Measurements from ENCODE around the gene CPEB3. TPM values are rescaled to one million over a fixed set of nuclear protein-coding genes. Genes with fewer than 3 reads are reported as not detected.

Gene CPEB3
- polyA plus RNA-seq, 2 donors, result 1.9 to 2.3 TPM

- no peaks in the 10 kb centered on the region for H3K9me3 ChIP-seq (ENCODE audit: control insufficient read depth in 2 of 2, insufficient read depth in 1 of 2, low read depth in 1 of 2, low read length in 1 of 2)
- H3K4me1 ChIP-seq (ENCODE audit: control insufficient read depth in 2 of 2, insufficient read depth in 2 of 2, low read length in 1 of 2), result no peaks in the 10 kb centered on the region
- no peak overlapping the region for H3K4me3 ChIP-seq (ENCODE audit: low read depth in 1 of 2, low read length in 2 of 2)
- 91 to 94% methylated on average over 2 of the region's 2 CpGs for WGBS, 2 donors
- H3K36me3 ChIP-seq (ENCODE audit: control insufficient read depth in 2 of 2, insufficient read depth in 2 of 2, low read length in 1 of 2), result no peaks in the 10 kb centered on the region
- H3K27ac ChIP-seq (ENCODE audit: low read depth in 2 of 2, low read length in 1 of 2), result no peak overlapping the region
- no peaks in the 10 kb centered on the region for H3K27me3 ChIP-seq (ENCODE audit: control insufficient read depth in 1 of 2, insufficient read depth in 2 of 2, low read length in 2 of 2)
These were observed 103.8 kb downstream of the CPEB3 start for GRCh38 chr10:92187101-92187500.

- no peak overlapping the region for H3K27ac ChIP-seq (ENCODE audit: low read depth in 2 of 2, low read length in 1 of 2)
- H3K27me3 ChIP-seq (ENCODE audit: control insufficient read depth in 1 of 2, insufficient read depth in 2 of 2, low read length in 2 of 2), result no peaks in the 10 kb centered on the region
- no peaks in the 10 kb centered on the region for H3K36me3 ChIP-seq (ENCODE audit: control insufficient read depth in 2 of 2, insufficient read depth in 2 of 2, low read length in 1 of 2)
- H3K9me3 ChIP-seq (ENCODE audit: control insufficient read depth in 2 of 2, insufficient read depth in 1 of 2, low read depth in 1 of 2, low read length in 1 of 2), result no peaks in the 10 kb centered on the region
- 70 to 95% methylated on average over 3 of the region's 3 CpGs for WGBS, 2 donors
- H3K4me3 ChIP-seq (ENCODE audit: low read depth in 1 of 2, low read length in 2 of 2), result no peak overlapping the region
- no peaks in the 10 kb centered on the region for H3K4me1 ChIP-seq (ENCODE audit: control insufficient read depth in 2 of 2, insufficient read depth in 2 of 2, low read length in 1 of 2)
These were observed 105.9 kb downstream of the CPEB3 start for GRCh38 chr10:92184977-92185376.

GRCh38 chr10:92183199-92183598 is 107.7 kb downstream of the CPEB3 start:
- H3K36me3 ChIP-seq (ENCODE audit: control insufficient read depth in 2 of 2, insufficient read depth in 2 of 2, low read length in 1 of 2), result no peaks in the 10 kb centered on the region
- no peak overlapping the region for H3K4me3 ChIP-seq (ENCODE audit: low read depth in 1 of 2, low read length in 2 of 2)
- 92 to 95% methylated on average over 4 of the region's 4 CpGs for WGBS, 2 donors
- no peak overlapping the region for H3K27ac ChIP-seq (ENCODE audit: low read depth in 2 of 2, low read length in 1 of 2)
- H3K27me3 ChIP-seq (ENCODE audit: control insufficient read depth in 1 of 2, insufficient read depth in 2 of 2, low read length in 2 of 2), result no peaks in the 10 kb centered on the region
- H3K9me3 ChIP-seq (ENCODE audit: control insufficient read depth in 2 of 2, insufficient read depth in 1 of 2, low read depth in 1 of 2, low read length in 1 of 2), result no peaks in the 10 kb centered on the region
- H3K4me1 ChIP-seq (ENCODE audit: control insufficient read depth in 2 of 2, insufficient read depth in 2 of 2, low read length in 1 of 2), result no peaks in the 10 kb centered on the region

- H3K27me3 ChIP-seq (ENCODE audit: control insufficient read depth in 1 of 2, insufficient read depth in 2 of 2, low read length in 2 of 2), result no peaks in the 10 kb centered on the region
- no peaks in the 10 kb centered on the region for H3K36me3 ChIP-seq (ENCODE audit: control insufficient read depth in 2 of 2, insufficient read depth in 2 of 2, low read length in 1 of 2)
- no peak overlapping the region for H3K27ac ChIP-seq (ENCODE audit: low read depth in 2 of 2, low read length in 1 of 2)
- WGBS, 2 donors, result 34 to 42% methylated on average over 2 of the region's 2 CpGs
- H3K9me3 ChIP-seq (ENCODE audit: control insufficient read depth in 2 of 2, insufficient read depth in 1 of 2, low read depth in 1 of 2, low read length in 1 of 2), result no peaks in the 10 kb centered on the region
- H3K4me3 ChIP-seq (ENCODE audit: low read depth in 1 of 2, low read length in 2 of 2), result no peak overlapping the region
- no peaks in the 10 kb centered on the region for H3K4me1 ChIP-seq (ENCODE audit: control insufficient read depth in 2 of 2, insufficient read depth in 2 of 2, low read length in 1 of 2)
These were observed 109.3 kb downstream of the CPEB3 start for GRCh38 chr10:92181575-92181974.

- H3K27me3 ChIP-seq (ENCODE audit: control insufficient read depth in 1 of 2, insufficient read depth in 2 of 2, low read length in 2 of 2), result no peaks in the 10 kb centered on the region
- no peak overlapping the region for H3K27ac ChIP-seq (ENCODE audit: low read depth in 2 of 2, low read length in 1 of 2)
- no peaks in the 10 kb centered on the region for H3K36me3 ChIP-seq (ENCODE audit: control insufficient read depth in 2 of 2, insufficient read depth in 2 of 2, low read length in 1 of 2)
- no peaks in the 10 kb centered on the region for H3K9me3 ChIP-seq (ENCODE audit: control insufficient read depth in 2 of 2, insufficient read depth in 1 of 2, low read depth in 1 of 2, low read length in 1 of 2)
- no peaks in the 10 kb centered on the region for H3K4me1 ChIP-seq (ENCODE audit: control insufficient read depth in 2 of 2, insufficient read depth in 2 of 2, low read length in 1 of 2)
- 55 to 74% methylated on average over 1 of the region's 1 CpG for WGBS, 2 donors
- H3K4me3 ChIP-seq (ENCODE audit: low read depth in 1 of 2, low read length in 2 of 2), result no peak overlapping the region
These were observed 110.5 kb downstream of the CPEB3 start for GRCh38 chr10:92180399-92180798.

GRCh38 chr10:92177546-92177945 is 113.3 kb downstream of the CPEB3 start:
- WGBS, 2 donors, result 80 to 95% methylated on average over 1 of the region's 1 CpG
- Histone ChIP-seq H3K9me3 (ENCODE audit: control insufficient read depth in 2 of 2, insufficient read depth in 1 of 2, low read depth in 1 of 2, low read length in 1 of 2) (no peaks in the 10 kb centered on the region), H3K27ac (ENCODE audit: low read depth in 2 of 2, low read length in 1 of 2) (no peak overlapping the region), H3K36me3 (ENCODE audit: control insufficient read depth in 2 of 2, insufficient read depth in 2 of 2, low read length in 1 of 2) (no peaks in the 10 kb centered on the region), H3K27me3 (ENCODE audit: control insufficient read depth in 1 of 2, insufficient read depth in 2 of 2, low read length in 2 of 2) (no peaks in the 10 kb centered on the region), H3K4me1 (ENCODE audit: control insufficient read depth in 2 of 2, insufficient read depth in 2 of 2, low read length in 1 of 2) (no peaks in the 10 kb centered on the region), H3K4me3 (ENCODE audit: low read depth in 1 of 2, low read length in 2 of 2) (no peak overlapping the region)

- Histone ChIP-seq H3K27me3 (ENCODE audit: control insufficient read depth in 1 of 2, insufficient read depth in 2 of 2, low read length in 2 of 2) (no peaks in the 10 kb centered on the region), H3K36me3 (ENCODE audit: control insufficient read depth in 2 of 2, insufficient read depth in 2 of 2, low read length in 1 of 2) (no peaks in the 10 kb centered on the region), H3K27ac (ENCODE audit: low read depth in 2 of 2, low read length in 1 of 2) (no peak overlapping the region), H3K4me3 (ENCODE audit: low read depth in 1 of 2, low read length in 2 of 2) (no peak overlapping the region), H3K9me3 (ENCODE audit: control insufficient read depth in 2 of 2, insufficient read depth in 1 of 2, low read depth in 1 of 2, low read length in 1 of 2) (no peaks in the 10 kb centered on the region), H3K4me1 (ENCODE audit: control insufficient read depth in 2 of 2, insufficient read depth in 2 of 2, low read length in 1 of 2) (no peaks in the 10 kb centered on the region)
- WGBS, 2 donors, result 77 to 98% methylated on average over 5 of the region's 5 CpGs
These were observed 115.7 kb downstream of the CPEB3 start for GRCh38 chr10:92175164-92175563.

GRCh38 chr10:92173996-92174395 is 116.9 kb downstream of the CPEB3 start:
- Histone ChIP-seq H3K36me3 (ENCODE audit: control insufficient read depth in 2 of 2, insufficient read depth in 2 of 2, low read length in 1 of 2) (no peaks in the 10 kb centered on the region), H3K9me3 (ENCODE audit: control insufficient read depth in 2 of 2, insufficient read depth in 1 of 2, low read depth in 1 of 2, low read length in 1 of 2) (no peaks in the 10 kb centered on the region), H3K27me3 (ENCODE audit: control insufficient read depth in 1 of 2, insufficient read depth in 2 of 2, low read length in 2 of 2) (no peaks in the 10 kb centered on the region), H3K4me3 (ENCODE audit: low read depth in 1 of 2, low read length in 2 of 2) (no peak overlapping the region), H3K4me1 (ENCODE audit: control insufficient read depth in 2 of 2, insufficient read depth in 2 of 2, low read length in 1 of 2) (no peaks in the 10 kb centered on the region), H3K27ac (ENCODE audit: low read depth in 2 of 2, low read length in 1 of 2) (no peak overlapping the region)

GRCh38 chr10:92164036-92164696 is 126.7 kb downstream of the CPEB3 start:
- WGBS, 2 donors, result 62 to 71% methylated on average over 5 of the region's 5 CpGs
- no peaks in the 10 kb centered on the region for H3K27me3 ChIP-seq (ENCODE audit: control insufficient read depth in 1 of 2, insufficient read depth in 2 of 2, low read length in 2 of 2)
- no peak overlapping the region for H3K27ac ChIP-seq (ENCODE audit: low read depth in 2 of 2, low read length in 1 of 2)
- no peak overlapping the region for H3K4me3 ChIP-seq (ENCODE audit: low read depth in 1 of 2, low read length in 2 of 2)
- no peaks in the 10 kb centered on the region for H3K4me1 ChIP-seq (ENCODE audit: control insufficient read depth in 2 of 2, insufficient read depth in 2 of 2, low read length in 1 of 2)
- H3K9me3 ChIP-seq (ENCODE audit: control insufficient read depth in 2 of 2, insufficient read depth in 1 of 2, low read depth in 1 of 2, low read length in 1 of 2), result no peaks in the 10 kb centered on the region
- no peaks in the 10 kb centered on the region for H3K36me3 ChIP-seq (ENCODE audit: control insufficient read depth in 2 of 2, insufficient read depth in 2 of 2, low read length in 1 of 2)

GRCh38 chr10:92162541-92162940 is 128.3 kb downstream of the CPEB3 start:
- 94 to 97% methylated on average over 2 of the region's 2 CpGs for WGBS, 2 donors
- Histone ChIP-seq H3K27me3 (ENCODE audit: control insufficient read depth in 1 of 2, insufficient read depth in 2 of 2, low read length in 2 of 2) (no peaks in the 10 kb centered on the region), H3K27ac (ENCODE audit: low read depth in 2 of 2, low read length in 1 of 2) (no peak overlapping the region), H3K36me3 (ENCODE audit: control insufficient read depth in 2 of 2, insufficient read depth in 2 of 2, low read length in 1 of 2) (no peaks in the 10 kb centered on the region), H3K4me3 (ENCODE audit: low read depth in 1 of 2, low read length in 2 of 2) (no peak overlapping the region), H3K4me1 (ENCODE audit: control insufficient read depth in 2 of 2, insufficient read depth in 2 of 2, low read length in 1 of 2) (no peaks in the 10 kb centered on the region), H3K9me3 (ENCODE audit: control insufficient read depth in 2 of 2, insufficient read depth in 1 of 2, low read depth in 1 of 2, low read length in 1 of 2) (no peaks in the 10 kb centered on the region)

All from esophagus (tissue), 2 donors.